Measurements from ENCODE around the gene CYFIP1.

Gene CYFIP1

GRCh38 chr15:22844421-22845288 lies 135.5 kb downstream of the CYFIP1 start:
- H3K4me2 ChIP-seq (ENCODE audit: low read depth, low read length, poor library complexity, severe bottlenecking), result no peak overlapping the region
- no peak overlapping the region for H3K9ac ChIP-seq (ENCODE audit: low read length)

DNA sequence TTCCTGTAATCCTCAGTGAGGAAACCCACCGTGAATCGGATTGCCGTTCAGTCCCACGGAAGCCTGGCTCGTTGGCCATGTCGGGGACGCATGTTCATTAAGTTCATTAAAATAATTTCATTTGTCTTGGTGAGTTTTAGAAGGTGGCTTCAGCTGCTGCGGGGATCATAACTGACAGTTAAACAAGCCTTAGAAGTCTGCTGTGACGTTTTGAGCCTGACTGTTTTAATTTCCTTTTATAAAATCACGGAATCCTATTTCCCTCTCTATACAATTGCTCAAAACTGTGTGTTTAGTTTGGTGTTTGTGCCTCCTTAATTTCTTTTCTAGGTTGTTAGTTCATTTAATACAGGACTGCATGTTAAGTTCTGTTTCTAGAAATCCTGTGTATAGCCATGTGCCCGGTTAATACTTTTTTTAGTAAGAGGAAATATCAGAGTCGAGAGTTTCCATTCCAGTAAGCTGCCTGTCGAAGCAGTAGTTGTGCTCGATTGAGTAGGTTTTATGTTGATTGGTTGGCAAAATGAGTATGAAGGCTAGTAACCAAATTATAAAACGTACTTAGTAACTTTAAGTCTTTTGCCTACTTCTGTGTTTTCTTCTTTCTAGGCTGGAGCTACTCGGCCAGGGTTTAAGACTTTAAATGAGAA lies 141.0 kb downstream of the CYFIP1 start:
- Histone ChIP-seq H3K4me3 (ENCODE audit: insufficient read depth, low read length, poor library complexity, severe bottlenecking) (peak overlapping the region; percentile 68), H3K79me2 (ENCODE audit: insufficient read depth, low read length) (peaks cover 57% of the 10 kb centered on the region), H3K27ac (ENCODE audit: low read depth, low read length) (peak overlapping the region; percentile 92), H2AFZ (ENCODE audit: low read depth, low read length, severe bottlenecking) (no peak overlapping the region), H3K9ac (ENCODE audit: low read length) (peak overlapping the region; percentile 86), H3K4me2 (ENCODE audit: low read depth, low read length, poor library complexity, severe bottlenecking) (peak overlapping the region; percentile 82), H3K27me3 (ENCODE audit: low read length) (no peaks in the 10 kb centered on the region), H3K36me3 (ENCODE audit: low read length) (peaks cover 12% of the 10 kb centered on the region), H3K9me2 (replicated peaks; ENCODE audit: insufficient read depth, low read length) (no peaks in the 10 kb centered on the region), H3K9me3 (ENCODE audit: insufficient read depth, low read length) (no peaks in the 10 kb centered on the region), H4K20me1 (ENCODE audit: low read depth, low read length) (peaks cover 18% of the 10 kb centered on the region), H3F3A (ENCODE audit: insufficient read depth) (peaks cover 30% of the 10 kb centered on the region)
- no peak for TF ChIP-seq EZH2phosphoT487 (conservative IDR thresholded peaks at IDR 0.05; ENCODE audit: low read length)
- TF ChIP-seq, protein P1, sequence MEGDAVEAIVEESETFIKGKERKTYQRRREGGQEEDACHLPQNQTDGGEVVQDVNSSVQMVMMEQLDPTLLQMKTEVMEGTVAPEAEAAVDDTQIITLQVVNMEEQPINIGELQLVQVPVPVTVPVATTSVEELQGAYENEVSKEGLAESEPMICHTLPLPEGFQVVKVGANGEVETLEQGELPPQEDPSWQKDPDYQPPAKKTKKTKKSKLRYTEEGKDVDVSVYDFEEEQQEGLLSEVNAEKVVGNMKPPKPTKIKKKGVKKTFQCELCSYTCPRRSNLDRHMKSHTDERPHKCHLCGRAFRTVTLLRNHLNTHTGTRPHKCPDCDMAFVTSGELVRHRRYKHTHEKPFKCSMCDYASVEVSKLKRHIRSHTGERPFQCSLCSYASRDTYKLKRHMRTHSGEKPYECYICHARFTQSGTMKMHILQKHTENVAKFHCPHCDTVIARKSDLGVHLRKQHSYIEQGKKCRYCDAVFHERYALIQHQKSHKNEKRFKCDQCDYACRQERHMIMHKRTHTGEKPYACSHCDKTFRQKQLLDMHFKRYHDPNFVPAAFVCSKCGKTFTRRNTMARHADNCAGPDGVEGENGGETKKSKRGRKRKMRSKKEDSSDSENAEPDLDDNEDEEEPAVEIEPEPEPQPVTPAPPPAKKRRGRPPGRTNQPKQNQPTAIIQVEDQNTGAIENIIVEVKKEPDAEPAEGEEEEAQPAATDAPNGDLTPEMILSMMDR (IDR thresholded peaks at IDR 0.05; ENCODE audit: insufficient read depth, low read length, poor library complexity, severe bottlenecking), result no peak

More at GRCh38 chr15:22844421-22845288, 135.5 kb downstream of the CYFIP1 start:
- Histone ChIP-seq H3K36me3 (ENCODE audit: low read length) (peaks cover 19% of the 10 kb centered on the region), H4K20me1 (ENCODE audit: low read depth, low read length) (peaks cover 44% of the 10 kb centered on the region), H3K27me3 (ENCODE audit: low read length) (no peaks in the 10 kb centered on the region), H3K9me2 (replicated peaks; ENCODE audit: insufficient read depth, low read length) (no peaks in the 10 kb centered on the region), H3F3A (ENCODE audit: insufficient read depth) (peaks cover 5% of the 10 kb centered on the region), H3K4me3 (ENCODE audit: insufficient read depth, low read length, poor library complexity, severe bottlenecking) (no peak overlapping the region), H3K9me3 (ENCODE audit: insufficient read depth, low read length) (no peaks in the 10 kb centered on the region), H3K27ac (ENCODE audit: low read depth, low read length) (no peak overlapping the region), H3K79me2 (ENCODE audit: insufficient read depth, low read length) (peaks cover 98% of the 10 kb centered on the region), H2AFZ (ENCODE audit: low read depth, low read length, severe bottlenecking) (no peak overlapping the region)
- TF ChIP-seq, protein P1 (IDR thresholded peaks at IDR 0.05; ENCODE audit: insufficient read depth, low read length, poor library complexity, severe bottlenecking), result no peak
- TF ChIP-seq EZH2phosphoT487 (conservative IDR thresholded peaks at IDR 0.05; ENCODE audit: low read length), result no peak

GRCh38 chr15:22838292-22839042 lies 141.7 kb downstream of the CYFIP1 start, which contains the start of gene NIPA2:
Gene NIPA2 (plus strand): TSS chr15:22838666. CDS start chr15:22851732, 13,066 bp downstream.
- Histone ChIP-seq H4K20me1 (ENCODE audit: low read depth, low read length) (peaks cover 18% of the 10 kb centered on the region), H3K9me3 (ENCODE audit: insufficient read depth, low read length) (no peaks in the 10 kb centered on the region), H3K4me3 (ENCODE audit: insufficient read depth, low read length, poor library complexity, severe bottlenecking) (peak within 1 kb of the TSS; percentile 68), H3K27ac (ENCODE audit: low read depth, low read length) (peak within 1 kb of the TSS; percentile 92), H3K27me3 (ENCODE audit: low read length) (no peaks in the 10 kb centered on the region), H3K9me2 (replicated peaks; ENCODE audit: insufficient read depth, low read length) (no peaks in the 10 kb centered on the region), H3K79me2 (ENCODE audit: insufficient read depth, low read length) (peaks cover 50% of the 10 kb centered on the region), H3K9ac (ENCODE audit: low read length) (peak within 1 kb of the TSS; percentile 86), H3K4me2 (ENCODE audit: low read depth, low read length, poor library complexity, severe bottlenecking) (peak within 1 kb of the TSS; percentile 92), H2AFZ (ENCODE audit: low read depth, low read length, severe bottlenecking) (peak within 1 kb of the TSS; percentile 94), H3F3A (ENCODE audit: insufficient read depth) (peaks cover 30% of the 10 kb centered on the region), H3K36me3 (ENCODE audit: low read length) (peaks cover 9% of the 10 kb centered on the region)
- TF ChIP-seq, protein P1 (IDR thresholded peaks at IDR 0.05; ENCODE audit: insufficient read depth, low read length, poor library complexity, severe bottlenecking), result no peak
- TF ChIP-seq EZH2phosphoT487 (conservative IDR thresholded peaks at IDR 0.05; ENCODE audit: low read length), result no peak

All from SU-DHL-6 (cell line).